Omental fat pad (tissue), 4 donors: ENCODE measurements around the gene STXBP4. TPM values are rescaled to one million over a fixed set of nuclear protein-coding genes. Genes with fewer than 3 reads are reported as not detected.

Source experiments
- ATAC-seq: fragments of 150-250 bp; one replicate; pipeline ENCODE4 v1.9.1; 2016; ENCODE audit warnings: mild to moderate bottlenecking, moderate library complexity; ENCODE audit not compliant: low FRiP score
- DNase-seq: peaks from one replicate; pipeline ENCODE4 v3.0.0-alpha.2; 2019; ENCODE audit warnings: low spot score
- total RNA-seq, 4 donors: library from RNA; depleted of rRNA; stranded (reverse); fragments of >200 nt; gene quantifications; one replicate each; pipeline ENCODE4 v1.1.0, GENCODE V29; 2016
- TF ChIP-seq, protein P1 (sequence below), 3 donors: fragments of 450-650 bp; IDR thresholded peaks; one replicate each; pipeline ENCODE4 v1.5.1; 2016 to 2017; ENCODE audit warnings: antibody characterized with exemption in 3 of 3, mild to moderate bottlenecking in 3 of 3, moderate library complexity in 2 of 3

The STXBP4 gene
- total RNA-seq, 4 donors from 2014 or later, result 11.2 to 19.3 (median 16.5) TPM

GRCh38 chr17:55121268-55121667 lies 152.7 kb downstream of the STXBP4 start:
- DNase-seq (no peak), ATAC-seq (no peak)
- TF ChIP-seq, protein P1, sequence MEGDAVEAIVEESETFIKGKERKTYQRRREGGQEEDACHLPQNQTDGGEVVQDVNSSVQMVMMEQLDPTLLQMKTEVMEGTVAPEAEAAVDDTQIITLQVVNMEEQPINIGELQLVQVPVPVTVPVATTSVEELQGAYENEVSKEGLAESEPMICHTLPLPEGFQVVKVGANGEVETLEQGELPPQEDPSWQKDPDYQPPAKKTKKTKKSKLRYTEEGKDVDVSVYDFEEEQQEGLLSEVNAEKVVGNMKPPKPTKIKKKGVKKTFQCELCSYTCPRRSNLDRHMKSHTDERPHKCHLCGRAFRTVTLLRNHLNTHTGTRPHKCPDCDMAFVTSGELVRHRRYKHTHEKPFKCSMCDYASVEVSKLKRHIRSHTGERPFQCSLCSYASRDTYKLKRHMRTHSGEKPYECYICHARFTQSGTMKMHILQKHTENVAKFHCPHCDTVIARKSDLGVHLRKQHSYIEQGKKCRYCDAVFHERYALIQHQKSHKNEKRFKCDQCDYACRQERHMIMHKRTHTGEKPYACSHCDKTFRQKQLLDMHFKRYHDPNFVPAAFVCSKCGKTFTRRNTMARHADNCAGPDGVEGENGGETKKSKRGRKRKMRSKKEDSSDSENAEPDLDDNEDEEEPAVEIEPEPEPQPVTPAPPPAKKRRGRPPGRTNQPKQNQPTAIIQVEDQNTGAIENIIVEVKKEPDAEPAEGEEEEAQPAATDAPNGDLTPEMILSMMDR (IDR thresholded peaks at IDR 0.05), result no peak

GRCh38 chr17:55122114-55122513 lies 153.5 kb downstream of the STXBP4 start:
- no peak for DNase-seq
- TF ChIP-seq, protein P1 (IDR thresholded peaks at IDR 0.05), result no peak
- no peak for ATAC-seq

DNA sequence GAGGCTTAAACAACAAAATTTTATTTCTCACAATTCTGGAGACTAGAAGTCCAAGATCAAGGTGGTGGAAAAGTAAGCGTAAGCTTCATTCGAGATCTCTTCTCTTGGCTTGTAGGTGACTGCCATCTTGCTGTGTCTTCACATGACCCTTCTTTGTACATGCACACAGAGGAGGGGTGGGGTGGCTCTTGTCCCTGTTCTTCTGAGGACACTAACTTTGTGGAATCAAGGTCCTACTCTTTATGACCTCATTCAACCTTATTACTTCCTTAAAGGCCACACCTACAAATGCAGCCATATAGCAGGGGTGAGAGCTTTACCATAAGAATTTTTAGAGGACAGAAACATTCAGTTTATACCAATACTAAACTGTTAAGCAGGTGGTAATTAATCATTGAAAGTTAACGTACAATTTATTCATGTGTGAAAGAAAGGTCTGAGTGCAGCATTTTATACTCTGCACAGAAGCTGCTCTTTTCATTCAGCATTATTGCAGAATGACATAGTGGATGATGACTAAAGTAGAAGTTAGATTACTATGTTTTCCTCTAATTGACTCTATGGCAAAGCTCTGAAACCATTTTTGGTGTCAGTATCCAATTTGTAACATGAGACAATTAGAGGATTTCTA lies 156.3 kb downstream of the STXBP4 start:
- TF ChIP-seq, protein P1 (IDR thresholded peaks at IDR 0.05), result no peak
- ATAC-seq, result no peak
- no peak for DNase-seq

GRCh38 chr17:55133583-55133982 lies 165.0 kb downstream of the STXBP4 start:
- DNase-seq (no peak), ATAC-seq (no peak)
- TF ChIP-seq, protein P1 (IDR thresholded peaks at IDR 0.05), result no peak

DNA sequence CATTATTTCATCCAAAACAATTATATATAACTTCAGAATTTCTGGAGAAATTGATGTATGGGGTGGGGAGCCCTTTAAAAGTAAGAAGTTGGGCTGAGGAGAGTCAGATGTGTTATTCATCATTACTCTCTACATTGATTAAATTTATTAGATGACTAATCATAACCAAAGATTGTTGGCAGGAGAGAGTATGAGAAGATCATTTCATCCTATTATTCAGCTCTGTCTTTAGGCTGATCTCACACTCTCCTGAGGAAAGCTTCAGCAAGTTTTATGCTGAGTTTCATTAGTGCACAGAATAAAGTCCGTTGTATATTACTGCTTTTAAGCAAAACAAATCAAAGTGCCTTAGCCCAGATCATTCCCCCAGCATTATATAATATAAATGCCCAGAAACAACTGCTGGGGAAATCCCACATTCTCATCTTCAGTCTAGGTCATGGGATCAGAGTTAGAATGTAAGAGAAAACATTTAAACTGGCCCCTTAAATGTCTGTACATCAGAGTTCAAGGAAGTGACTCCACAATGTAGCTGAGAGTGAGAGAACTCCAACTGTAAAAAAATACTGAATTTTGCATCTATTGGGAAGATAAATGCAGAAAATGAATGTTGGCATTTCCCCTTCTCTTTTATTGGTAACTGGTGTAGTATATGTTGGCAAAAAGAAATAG lies 166.1 kb downstream of the STXBP4 start:
- TF ChIP-seq, protein P1 (IDR thresholded peaks at IDR 0.05), result no peak
- ATAC-seq (no peak), DNase-seq (no peak)

DNA sequence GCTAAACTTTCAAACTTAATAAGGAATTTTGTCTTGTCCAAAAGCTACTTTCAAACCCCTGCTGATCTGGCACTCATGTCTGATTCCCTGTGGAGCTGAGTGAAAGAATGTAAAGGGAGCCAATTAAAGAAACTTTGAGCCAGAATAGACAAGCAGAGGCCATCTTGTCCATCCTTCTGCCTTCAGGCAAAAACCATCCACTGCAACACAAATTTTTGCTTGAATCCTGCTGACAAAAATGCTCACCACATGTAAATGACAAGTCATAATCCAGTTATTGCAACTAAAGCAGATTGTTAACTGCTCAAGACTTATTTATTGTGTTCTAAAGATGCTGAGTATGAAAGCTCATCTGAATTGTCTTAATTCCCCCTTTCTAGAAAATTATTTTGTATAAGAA lies 172.2 kb downstream of the STXBP4 start:
- ATAC-seq, result no peak
- DNase-seq, result no peak
- TF ChIP-seq, protein P1 (IDR thresholded peaks at IDR 0.05), result no peak

- TF ChIP-seq, protein P1 (IDR thresholded peaks at IDR 0.05), result no peak
- ATAC-seq (no peak), DNase-seq (no peak)
Observed at GRCh38 chr17:55144518-55144917, 176.0 kb downstream of the STXBP4 start.
